Cerebellar cortex (tissue), 1 donor: ENCODE data around the gene DIO1.
"Not testable (repeated sequence)": the region's sequence is repeated elsewhere in the genome, so short reads cannot be mapped to it uniquely, and the experiment has no call there.

Experiments used
- DNase-seq: peaks from one replicate; pipeline ENCODE4 v3.0.0-alpha.2; 2015; ENCODE audit warnings: low spot score

Gene DIO1

DNA sequence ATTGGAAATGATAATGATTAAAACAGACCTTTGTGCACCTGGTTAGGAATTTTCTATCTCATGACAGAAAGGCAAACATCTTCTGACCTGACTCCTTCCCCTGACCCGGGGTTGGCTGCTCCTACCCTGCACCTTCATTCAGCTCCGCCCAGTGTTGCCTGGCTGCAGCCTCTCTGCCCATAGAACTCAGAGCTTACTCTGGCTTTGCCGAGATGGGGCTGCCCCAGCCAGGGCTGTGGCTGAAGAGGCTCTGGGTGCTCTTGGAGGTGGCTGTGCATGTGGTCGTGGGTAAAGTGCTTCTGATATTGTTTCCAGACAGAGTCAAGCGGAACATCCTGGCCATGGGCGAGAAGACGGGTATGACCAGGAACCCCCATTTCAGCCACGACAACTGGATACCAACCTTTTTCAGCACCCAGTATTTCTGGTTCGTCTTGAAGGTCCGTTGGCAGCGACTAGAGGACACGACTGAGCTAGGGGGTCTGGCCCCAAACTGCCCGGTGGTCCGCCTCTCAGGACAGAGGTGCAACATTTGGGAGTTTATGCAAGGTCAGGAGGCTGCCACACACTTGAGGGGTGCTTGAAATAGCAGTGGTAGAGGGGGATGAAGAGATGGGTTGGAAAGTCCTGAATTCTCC lies at the start of gene DIO1:
DIO1 (plus strand) TSS at position 189 of the 638 bp plus-strand sequence; CDS start at position 213, 24 bp downstream.
- DNase-seq = no peak

DNA sequence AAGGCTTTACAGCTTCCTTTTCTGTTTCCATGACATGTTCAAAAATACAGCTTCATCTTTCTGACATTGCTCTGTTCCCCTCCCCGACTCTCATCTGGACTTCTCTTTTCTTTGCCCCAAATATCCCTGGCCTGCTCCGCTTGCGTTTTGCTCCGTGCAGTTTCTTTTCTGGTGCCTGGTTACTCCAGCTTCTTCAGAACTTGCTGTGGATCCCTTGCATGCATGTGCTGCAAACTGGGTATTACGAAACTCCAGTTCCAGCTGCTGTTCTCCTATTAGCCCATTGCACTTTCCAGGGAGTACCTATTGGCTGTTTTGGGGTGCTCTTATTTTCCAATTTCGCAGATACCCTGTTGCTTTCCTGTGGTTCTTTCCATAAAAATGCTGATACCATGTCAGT lies 46.0 kb upstream of the DIO1 start:
- DNase-seq = no peak

DNA sequence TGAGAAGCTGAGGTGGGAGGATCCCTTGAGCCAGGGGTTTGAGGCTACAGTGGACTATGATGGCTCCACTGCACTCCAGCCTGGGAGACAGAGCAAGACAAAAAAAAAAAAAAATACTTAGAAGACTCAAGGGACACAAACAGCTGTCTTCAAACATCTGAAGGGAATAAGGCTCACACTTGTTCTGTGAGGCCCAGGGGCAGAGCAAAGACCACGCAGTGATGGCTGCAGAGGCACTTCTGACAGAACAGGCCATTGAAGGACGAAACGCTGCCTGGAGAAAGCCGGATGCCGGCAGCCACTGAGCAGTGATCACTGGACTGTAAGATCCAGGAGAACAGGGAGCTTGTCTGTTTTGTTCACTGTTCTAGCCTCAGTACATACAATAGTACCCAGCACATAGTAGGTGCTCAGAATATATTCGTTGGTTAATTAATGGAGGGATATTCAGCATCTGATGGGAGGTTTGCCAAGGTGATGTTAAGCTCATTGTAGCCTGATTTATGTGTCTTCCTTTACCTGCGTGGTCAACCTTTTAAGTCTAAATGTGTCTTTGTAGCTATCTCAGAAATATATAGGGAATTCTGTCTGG lies 43.8 kb upstream of the DIO1 start:
- DNase-seq = no peak

DNA sequence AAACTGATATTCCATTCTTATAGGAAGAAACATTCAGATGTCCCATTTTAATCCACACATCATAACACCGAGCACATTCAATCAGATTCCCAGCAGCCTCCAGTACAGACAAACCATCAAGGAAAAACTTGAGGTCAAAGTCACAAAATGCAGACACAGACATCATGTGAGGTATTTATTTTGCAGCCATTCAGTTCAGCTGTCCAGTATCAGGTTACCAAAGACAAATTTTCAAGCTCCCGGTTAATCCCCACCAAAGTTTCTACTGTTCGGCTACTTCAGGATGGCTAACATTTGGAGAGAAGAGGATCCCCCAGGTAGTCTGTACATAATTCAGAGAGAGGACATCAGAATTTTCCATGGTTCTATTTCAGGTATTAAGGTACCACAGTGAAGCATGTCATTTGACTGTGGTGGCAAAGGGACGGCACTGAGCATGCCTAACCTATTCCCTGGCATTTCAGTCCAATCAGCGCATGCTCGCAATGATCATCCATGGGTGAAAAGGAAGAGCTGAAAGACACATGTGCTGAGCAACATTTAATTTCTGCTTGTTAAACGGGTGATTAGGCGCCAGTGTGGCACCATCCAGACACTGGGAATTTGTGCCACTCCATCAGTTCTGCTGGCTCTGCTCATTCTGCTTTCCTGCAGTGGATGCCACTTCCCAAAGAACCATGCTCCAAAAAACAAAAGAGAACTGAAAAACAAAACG lies 42.3 kb upstream of the DIO1 start:
- DNase-seq = no peak

DNA sequence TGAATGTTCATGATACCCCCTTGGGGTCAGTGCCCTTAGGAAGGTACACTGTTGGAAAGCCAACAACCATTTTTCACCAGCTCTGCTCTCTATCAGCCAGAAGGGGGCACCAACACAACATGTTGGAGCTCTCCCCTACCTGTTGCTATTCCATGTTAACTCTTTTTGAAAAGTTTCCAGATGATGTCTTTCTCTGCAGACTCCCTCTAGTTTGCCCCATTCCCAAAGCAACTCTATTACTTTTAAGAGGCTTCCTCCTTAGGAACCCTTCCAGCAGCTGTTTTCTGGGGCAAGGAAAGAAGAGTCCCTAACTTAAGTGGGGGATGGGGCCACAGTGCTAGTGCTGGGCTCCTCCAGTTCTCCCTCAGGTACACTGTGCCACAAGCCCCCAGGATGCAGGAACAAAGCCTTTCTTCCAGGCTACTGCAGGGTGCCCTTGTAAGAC lies 33.0 kb upstream of the DIO1 start:
- DNase-seq = peak; percentile 64

DNA sequence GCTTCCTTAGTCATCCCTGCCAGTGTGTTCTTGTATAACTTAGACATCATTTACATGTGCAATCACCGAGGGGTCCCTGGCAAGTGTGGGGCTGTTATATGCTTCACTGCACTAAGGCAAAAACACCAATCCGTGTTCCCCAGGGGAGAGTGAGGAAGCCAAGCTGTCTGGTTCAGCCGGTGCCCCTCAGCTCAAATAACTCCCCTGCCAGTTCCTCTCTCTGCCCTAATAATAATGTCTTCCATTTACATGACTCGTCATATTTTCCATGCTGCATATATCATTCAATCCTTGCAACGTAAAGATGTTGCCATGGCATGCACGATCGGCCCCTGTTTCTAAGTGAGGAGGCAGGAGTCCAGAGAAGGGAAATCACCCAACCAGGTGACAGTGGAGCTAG lies 31.5 kb upstream of the DIO1 start:
- no peak for DNase-seq

DNA sequence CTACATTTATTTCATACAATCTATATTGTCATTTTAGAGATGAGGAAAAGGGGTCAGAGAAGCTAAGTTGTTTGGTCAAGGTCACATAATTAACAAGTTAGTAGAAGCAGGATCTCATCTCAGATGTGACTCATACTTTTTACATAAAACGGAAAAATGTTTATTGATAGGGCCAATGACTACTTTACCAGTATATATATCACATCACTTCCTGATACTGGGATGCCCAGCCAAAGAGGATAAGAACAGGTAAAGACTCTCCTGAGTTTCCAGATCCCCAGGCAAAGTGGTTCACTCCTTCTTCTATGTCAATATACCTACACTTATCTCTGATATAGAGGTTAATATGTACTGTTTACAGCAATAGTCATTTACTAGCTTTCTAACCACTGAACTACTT lies 25.4 kb upstream of the DIO1 start:
- DNase-seq = no peak

DNA sequence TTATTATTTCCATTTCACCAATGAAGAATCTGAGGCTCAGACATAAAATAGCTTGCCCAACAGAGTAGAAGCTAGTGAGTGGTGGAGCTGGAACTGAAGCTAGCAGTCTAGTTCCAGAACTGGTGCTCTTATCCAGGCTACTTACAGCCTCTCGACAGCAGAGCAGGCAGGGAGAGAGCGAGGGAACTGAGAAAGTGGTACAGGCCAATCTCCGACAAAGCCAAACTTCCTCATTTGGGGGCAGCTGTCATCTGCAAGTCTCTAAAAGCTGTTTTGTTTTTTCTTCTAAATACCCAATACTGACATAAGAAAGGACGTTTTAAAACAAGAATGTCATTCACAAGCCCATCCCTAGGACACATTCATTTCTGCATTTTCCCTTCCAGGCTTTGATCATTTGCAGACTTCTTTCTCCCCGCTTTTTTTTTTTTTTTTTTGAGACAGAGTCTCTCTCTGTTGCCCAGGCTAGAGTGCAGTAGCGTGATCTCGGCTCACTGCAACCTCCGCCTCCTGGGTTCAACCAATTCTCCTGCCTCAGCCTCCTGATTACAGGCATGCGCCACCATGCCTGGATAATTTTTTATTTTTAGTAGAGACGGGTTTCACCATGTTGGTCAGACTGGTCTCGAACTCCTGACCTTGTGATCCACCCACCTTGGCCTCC lies 24.4 kb upstream of the DIO1 start:
- no peak for DNase-seq

DNA sequence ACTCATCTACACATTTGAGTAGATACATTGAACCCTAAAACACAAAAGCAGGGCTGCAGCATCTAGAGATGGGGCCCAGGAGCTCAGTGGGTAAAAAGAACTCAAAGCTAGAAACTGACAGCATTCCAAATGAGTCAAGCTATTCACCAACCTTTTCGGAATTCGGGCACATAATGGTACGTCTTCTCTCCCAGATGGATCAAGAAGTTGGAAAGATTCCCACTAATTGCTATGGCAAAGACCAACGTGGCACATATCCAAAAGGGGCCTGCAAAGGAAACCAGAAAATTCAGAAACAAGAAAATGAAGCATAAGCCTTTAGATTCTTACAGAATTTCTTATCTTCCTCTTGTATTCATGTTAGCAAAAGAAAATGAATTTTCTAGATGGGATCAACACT lies 22.8 kb upstream of the DIO1 start:
- no peak for DNase-seq

DNA sequence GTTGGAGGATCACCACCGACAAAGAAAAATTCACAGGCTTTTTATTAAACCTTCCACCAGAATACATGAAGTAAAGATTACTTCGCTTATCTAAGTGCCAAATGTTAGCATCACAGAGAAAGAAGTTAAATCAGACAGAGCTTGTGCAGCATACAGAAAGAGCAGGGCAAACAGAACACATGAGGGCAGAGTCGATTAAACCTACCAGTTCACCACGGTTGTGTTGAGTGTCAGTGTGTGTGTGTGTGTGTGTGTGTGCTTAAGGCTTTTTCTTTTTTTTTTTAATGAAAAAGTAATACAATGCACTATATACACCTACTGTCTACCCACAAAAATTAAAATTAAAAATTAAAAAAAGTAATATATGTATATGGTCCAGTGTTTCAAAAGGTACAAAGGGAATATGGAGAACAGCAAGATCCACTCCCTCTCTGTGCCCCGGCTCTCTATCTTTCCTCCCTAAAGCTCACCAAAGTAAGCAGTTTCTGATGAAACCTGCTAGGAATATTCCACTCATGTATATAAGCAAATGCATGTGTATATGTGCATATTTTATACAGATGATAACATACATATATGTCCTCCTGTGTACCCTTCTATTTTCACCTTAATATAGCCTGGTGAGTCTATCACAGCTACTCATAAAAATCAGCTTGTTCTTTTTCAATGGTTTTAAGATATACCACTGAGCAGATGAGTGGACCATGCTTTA lies 22.1 kb upstream of the DIO1 start:
- DNase-seq = no peak

DNA sequence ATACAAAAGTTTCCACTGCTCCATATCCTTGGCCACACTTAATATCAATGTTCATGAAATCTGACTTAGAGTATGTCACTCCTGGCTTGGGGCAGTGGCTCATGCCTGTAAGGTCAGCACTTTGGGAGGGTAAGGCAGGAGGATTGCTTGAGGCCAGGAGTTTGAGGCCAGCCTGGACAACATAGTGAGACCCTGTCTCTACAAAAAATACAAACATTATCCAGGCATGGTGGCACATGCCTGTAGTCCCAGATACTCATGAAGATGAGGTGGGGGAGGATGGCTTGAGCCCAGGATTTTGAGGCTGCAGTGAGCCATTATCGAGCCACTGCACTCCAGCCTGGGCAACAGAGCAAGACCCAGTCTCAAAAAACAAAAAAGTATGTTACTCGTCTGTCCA lies 18.8 kb upstream of the DIO1 start:
- not testable (repeated sequence) for DNase-seq

DNA sequence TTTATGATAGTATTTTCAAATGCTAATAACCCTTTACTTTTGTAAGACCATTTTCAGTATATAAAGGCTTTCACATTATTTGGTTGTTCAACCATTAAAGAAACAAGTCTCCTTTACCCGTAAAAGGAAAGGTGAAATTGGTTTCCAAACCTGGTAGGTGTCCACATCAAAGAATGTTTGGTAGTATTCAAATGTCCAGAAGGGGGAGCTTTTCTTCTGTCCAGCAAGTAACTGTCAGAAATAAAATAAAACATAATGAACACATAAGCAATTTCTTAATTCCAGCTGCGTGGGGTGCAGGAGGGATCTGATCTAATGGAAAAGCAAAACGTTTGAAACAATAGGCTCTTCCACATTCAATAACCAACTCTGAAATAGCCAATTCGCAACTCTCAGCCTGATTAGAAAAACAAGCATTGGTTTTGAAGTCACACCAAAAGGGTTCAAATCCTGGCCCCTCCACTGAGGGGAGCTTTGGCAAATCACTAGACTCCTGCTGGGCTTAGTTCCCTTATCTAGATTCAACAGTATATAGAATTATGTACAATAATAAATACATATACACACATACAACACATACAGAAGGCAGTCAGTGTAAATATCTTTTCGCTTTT lies 15.4 kb upstream of the DIO1 start:
- DNase-seq = peak; percentile 42

DNA sequence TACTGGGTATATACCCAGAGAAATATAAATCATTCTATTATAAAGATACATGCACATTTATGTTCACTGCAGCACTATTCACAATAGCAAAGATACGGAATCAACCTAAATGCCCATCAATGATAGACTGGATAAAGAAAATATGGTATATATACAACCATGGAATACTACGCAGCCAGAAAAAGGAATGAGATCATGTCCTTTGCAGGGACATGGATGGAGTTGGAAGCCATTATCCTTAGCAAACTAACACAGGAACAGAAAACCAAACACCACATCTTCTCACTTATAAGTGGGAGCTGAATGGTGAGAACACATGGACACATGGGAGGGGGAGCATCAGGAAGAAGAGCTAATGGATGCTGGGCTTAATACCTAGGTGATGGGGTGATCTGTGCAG lies 12.1 kb upstream of the DIO1 start:
- not testable (repeated sequence) for DNase-seq

DNA sequence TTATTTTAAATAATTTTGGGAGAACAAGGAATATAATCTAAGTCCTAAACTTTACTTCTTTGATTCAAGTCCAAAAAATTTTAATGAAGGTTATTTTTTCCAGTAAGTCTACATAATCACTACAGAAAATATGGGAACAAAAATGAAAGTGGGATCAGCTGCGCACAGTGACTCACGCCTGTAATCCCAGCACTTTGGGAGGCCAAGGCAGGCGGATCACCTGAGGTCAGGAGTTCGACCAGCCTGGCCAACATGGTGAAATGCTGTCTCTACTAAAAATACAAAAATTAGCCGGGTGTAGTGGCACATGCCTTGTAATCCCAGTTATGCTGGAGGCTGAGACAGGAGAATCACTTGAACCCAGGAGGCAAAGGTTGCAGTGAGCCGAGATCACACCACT lies 10.4 kb upstream of the DIO1 start:
- not testable (repeated sequence) for DNase-seq

DNA sequence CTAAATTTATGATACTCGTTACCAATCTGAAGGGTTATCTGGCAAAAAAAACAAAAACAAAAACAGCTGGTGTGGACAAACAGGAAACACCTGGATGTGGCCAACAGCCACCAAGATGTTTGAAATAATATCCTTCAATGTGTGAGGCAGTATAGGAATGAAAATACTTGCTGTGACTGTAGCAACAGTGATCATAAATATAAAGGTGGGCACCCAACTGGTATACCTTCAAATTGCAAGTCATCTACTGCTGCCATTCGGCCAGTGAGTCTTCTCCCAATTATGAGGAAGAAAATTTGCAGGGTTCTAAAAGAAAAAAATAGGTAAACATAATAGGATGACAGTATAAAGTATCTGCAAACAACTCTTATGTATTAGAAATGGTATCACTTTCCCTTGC lies 5.3 kb upstream of the DIO1 start:
- DNase-seq = no peak

DNA sequence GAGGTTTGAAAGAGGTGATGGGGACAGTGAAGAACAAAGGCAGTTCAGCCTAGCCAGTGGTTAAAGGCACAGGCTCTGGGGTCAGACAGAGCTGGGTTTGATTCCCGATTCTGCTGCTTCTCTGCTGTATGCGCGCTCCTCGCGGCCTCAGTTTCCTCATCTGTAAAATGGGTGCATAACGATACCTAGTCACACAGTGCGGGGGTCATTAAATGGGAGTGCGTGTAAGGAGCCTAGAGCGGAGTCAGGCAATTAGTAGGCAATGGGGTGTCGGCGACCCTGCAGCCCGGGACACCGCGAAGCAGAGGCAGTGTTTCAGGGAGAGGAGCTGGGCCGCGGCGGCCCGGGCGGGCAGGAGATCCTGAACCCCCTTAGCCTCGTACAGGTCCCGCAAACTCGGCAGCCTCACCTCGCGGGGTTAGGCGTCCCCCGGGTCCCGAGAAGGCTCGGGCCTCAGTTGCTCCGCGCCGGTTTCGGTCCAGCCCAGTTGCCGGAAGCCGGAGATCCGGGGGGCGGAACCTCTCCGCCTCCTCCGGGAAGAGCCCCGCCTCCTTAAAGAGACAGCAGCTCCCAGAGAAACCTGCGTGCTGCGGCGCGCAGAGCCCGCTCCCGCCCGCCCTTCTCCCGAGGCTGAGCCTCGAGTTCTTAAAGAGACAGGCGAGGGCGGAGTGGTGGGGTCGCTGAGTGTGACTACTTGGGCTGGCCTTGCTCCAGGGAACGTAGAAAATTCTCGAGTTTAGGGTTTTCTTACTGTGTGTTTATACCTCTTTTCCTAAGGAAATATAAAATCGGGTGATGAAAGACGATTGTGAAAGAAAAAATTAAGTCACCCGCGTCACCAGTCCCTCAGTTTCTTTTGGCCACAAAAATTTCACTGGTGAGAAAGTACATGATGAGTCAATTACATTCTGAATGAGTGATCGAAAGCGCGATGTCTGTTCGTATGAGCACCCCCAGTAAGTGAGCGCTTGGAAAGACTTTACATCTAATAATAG lies 4.4 kb upstream of the DIO1 start, which contains the start of gene YIPF1:
YIPF1 (minus strand) TSS at position 494 of the 995 bp plus-strand sequence. CDS start 860 bp downstream, outside the sequence.
- peak; percentile 94 for DNase-seq

DNA sequence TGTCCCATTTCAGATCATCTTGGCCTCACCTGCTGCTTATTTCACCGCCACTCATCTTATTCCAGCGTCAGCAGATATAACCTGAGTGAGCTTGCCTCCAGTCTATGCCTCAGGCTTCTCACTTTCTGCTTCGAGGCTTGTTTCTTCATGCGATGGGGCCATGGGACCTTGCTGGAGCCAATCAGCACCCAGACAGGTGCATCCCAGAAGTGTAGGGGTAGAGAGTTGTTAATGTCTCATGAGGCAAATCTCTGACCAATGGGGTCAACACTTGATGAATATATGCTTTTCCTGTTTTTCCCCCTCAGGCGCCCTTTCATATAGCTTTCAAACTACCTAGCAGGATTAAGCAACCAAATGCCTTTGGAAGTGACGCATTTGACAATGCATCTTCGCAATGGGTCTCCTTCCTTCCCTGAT lies 3.5 kb upstream of the DIO1 start:
- no peak for DNase-seq

DNA sequence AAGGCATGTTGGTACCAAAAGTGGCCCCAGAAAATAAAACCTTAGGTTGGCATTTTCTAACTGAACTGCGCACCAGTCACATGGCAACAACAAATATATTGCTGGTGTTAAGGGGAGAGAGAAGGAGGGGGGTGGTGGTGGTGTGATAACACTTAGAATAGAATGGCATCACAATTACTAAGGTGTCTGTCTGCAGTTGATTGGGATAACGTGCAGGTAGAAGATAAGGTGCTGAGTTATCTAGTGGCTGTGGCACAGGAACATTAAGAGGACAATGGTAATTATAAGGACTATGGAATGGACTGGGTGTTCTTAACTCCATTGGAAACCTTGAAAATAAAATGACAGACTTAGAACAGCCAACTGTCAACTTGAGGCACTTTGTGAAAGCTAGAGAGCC lies 3.0 kb upstream of the DIO1 start:
- no peak for DNase-seq

DNA sequence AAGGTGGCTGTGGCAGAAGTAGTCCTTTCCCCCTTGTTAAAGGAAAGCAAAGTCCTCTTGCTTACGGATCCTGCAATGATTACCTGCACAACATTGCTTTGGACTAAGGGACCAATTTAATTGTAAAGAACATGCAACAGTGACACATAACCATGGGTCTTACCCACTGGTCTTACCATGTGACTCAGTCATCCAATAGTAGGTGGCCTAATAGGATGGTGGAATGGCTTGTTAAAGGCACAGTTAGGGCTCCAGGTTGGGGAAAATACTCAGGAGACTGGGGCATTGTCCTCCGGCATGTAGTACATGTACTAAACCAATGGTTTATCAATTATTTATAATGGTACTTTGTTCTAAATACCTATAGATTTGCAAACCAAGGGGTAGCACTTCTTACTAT lies 2.3 kb upstream of the DIO1 start:
- no peak for DNase-seq

DNA sequence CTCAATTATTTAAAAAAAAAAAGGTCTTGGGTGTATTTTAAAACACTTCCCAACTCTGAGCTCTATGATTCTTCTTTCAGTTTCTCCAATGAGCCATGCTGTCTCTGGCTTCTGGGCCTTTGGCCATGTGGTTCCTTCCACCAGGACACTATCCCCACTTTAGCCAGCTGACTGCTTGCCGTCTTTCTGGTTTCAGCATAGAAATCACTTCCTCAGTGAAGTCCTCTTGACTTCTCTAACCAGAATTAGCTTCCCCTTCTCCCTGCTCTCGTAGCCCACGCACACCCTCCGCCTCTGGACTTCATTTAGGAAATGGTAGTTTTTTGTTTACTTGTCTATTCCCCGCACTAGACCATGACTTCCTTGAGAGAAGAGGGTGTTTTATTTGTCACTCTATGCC lies 1.1 kb upstream of the DIO1 start:
- DNase-seq = no peak
